ENCODE data around the gene STAU1.

- TF ChIP-seq ESRRG (CRISPR knock-in tag; IDR thresholded peaks at IDR 0.05) (no peak), ARNTL (CRISPR knock-in tag; IDR thresholded peaks at IDR 0.05; ENCODE audit: borderline replicate concordance, low read depth) (no peak), RARB (CRISPR knock-in tag; IDR thresholded peaks at IDR 0.05) (no peak), GLIS3 (CRISPR knock-in tag; IDR thresholded peaks at IDR 0.05) (no peak)
- TF ChIP-seq, protein P1, sequence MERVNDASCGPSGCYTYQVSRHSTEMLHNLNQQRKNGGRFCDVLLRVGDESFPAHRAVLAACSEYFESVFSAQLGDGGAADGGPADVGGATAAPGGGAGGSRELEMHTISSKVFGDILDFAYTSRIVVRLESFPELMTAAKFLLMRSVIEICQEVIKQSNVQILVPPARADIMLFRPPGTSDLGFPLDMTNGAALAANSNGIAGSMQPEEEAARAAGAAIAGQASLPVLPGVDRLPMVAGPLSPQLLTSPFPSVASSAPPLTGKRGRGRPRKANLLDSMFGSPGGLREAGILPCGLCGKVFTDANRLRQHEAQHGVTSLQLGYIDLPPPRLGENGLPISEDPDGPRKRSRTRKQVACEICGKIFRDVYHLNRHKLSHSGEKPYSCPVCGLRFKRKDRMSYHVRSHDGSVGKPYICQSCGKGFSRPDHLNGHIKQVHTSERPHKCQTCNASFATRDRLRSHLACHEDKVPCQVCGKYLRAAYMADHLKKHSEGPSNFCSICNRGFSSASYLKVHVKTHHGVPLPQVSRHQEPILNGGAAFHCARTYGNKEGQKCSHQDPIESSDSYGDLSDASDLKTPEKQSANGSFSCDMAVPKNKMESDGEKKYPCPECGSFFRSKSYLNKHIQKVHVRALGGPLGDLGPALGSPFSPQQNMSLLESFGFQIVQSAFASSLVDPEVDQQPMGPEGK (CRISPR knock-in tag; IDR thresholded peaks at IDR 0.05; ENCODE audit: borderline replicate concordance): no peak
- TF ChIP-seq, protein P2, sequence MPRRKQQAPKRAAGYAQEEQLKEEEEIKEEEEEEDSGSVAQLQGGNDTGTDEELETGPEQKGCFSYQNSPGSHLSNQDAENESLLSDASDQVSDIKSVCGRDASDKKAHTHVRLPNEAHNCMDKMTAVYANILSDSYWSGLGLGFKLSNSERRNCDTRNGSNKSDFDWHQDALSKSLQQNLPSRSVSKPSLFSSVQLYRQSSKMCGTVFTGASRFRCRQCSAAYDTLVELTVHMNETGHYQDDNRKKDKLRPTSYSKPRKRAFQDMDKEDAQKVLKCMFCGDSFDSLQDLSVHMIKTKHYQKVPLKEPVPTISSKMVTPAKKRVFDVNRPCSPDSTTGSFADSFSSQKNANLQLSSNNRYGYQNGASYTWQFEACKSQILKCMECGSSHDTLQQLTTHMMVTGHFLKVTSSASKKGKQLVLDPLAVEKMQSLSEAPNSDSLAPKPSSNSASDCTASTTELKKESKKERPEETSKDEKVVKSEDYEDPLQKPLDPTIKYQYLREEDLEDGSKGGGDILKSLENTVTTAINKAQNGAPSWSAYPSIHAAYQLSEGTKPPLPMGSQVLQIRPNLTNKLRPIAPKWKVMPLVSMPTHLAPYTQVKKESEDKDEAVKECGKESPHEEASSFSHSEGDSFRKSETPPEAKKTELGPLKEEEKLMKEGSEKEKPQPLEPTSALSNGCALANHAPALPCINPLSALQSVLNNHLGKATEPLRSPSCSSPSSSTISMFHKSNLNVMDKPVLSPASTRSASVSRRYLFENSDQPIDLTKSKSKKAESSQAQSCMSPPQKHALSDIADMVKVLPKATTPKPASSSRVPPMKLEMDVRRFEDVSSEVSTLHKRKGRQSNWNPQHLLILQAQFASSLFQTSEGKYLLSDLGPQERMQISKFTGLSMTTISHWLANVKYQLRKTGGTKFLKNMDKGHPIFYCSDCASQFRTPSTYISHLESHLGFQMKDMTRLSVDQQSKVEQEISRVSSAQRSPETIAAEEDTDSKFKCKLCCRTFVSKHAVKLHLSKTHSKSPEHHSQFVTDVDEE (CRISPR knock-in tag; IDR thresholded peaks at IDR 0.05): no peak
These were observed 96.4 kb downstream of the STAU1 start for GRCh38 chr20:49091762-49092161.
